Subcutaneous adipose tissue (tissue), 4 donors: ENCODE measurements around the gene GABRG3. TPM values are rescaled to one million over a fixed set of nuclear protein-coding genes. Genes with fewer than 3 reads are reported as not detected.

ENCODE experiments used
- CTCF ChIP-seq: fragments of 450-650 bp; IDR thresholded peaks from one replicate; pipeline ENCODE4 v1.5.1; 2016; ENCODE audit warnings: low read depth, mild to moderate bottlenecking, control low read depth, antibody characterized with exemption, moderate library complexity
- total RNA-seq, 4 donors: library from RNA; depleted of rRNA; stranded (reverse); fragments of >200 nt; gene quantifications; one replicate each; pipeline ENCODE4 v1.1.0, GENCODE V29; 2016

GABRG3 gene
- total RNA-seq, 4 donors from 2014 or later: not detected

DNA sequence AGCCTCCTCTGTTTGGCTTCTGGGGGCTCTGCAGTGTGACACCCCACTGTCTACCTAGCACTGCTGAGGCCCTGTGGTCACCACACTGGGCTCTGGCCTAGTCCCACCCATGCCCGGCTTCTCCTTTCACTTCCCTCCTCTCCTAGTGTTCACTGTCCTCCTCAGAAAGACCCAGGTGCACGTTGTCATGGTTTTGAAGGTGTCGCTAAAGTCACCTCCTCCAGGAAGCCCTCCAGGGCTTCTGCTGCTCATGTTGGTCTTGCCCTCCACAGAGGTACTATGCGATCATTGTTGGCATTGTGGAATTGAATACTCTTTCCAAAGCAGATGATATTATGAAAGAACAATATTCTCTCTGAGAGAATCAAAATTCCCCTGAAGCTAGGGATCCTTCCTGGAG lies 163.5 kb downstream of the GABRG3 start:
- TF ChIP-seq CTCF: no peak

GRCh38 chr15:27135151-27135550 lies 164.2 kb downstream of the GABRG3 start:
- TF ChIP-seq CTCF: no peak

GRCh38 chr15:27137127-27137526 lies 166.1 kb downstream of the GABRG3 start:
- TF ChIP-seq CTCF: no peak

DNA sequence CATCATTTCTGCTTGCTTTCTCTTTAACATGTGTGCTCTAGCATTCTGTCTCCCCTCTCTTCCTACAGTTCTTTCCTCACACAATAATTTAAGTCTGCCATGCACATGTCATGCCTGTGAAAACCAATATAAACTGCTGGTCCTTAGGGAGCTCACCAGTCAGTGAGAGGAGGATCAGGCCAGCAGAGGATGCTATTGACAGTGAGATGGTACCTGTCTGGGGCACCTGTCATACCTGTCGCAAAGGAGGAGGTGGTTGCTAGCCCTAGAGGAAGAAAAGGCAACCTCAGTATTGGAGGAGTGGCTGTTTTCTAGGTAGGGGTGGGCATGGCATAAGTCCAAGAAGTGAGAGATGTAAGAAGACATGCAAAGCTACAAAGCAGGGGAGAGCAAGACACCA lies 194.6 kb downstream of the GABRG3 start:
- TF ChIP-seq CTCF: no peak

DNA sequence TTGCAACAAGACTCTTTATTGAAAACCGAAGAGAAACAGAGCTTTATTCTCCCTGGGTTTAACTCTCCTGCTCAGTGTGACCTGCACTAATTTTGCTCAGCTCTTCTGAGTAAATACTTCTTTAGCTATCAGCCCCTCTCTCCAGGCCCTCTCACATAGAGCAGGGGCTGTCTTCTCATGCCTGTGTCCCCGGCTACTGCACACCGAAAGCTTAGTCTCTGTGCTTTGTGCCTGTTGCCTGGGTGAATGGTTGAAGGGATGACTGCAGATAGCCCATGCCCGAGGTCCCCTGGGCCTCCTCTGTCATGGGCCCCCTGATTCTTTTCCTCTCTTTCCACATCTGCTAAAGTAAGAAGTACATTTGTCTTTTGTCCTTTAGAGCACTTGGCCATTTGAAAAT lies 195.9 kb downstream of the GABRG3 start:
- no peak for TF ChIP-seq CTCF

GRCh38 chr15:27167738-27168137 lies 196.8 kb downstream of the GABRG3 start:
- TF ChIP-seq CTCF: no peak

DNA sequence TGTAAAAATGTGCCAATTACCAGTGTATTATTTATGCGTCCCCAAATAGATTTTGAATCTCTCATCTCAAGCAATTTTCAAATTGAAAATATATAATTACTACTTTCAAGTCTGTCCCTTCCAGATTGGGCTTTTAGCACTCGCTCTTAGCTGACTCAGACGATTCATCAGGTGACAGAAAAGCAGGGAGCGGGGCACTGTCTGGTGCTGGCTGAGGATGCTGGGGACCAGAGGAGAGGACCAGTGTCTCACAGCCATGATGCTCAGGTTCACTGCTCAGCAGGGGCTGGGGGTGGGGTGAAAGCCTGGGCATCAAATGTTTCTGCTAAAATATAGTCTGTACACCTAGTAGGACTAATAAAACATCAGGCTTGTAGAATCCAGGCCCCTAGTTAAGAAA lies 199.9 kb downstream of the GABRG3 start:
- TF ChIP-seq CTCF: no peak

GRCh38 chr15:27172821-27173220 lies 201.8 kb downstream of the GABRG3 start:
- no peak for TF ChIP-seq CTCF
